HG02884 (cell line): ENCODE measurements around the gene R3HDM4.

Source experiments
- ATAC-seq: cut with Tn5 transposase; IDR thresholded peaks from one replicate; pipeline ENCODE4 v1.9.1; 2021; ENCODE audit warnings: mild to moderate bottlenecking, moderate library complexity; ENCODE audit not compliant: unreplicated experiment

R3HDM4 gene

GRCh38 chr19:917323-918151, 4.5 kb upstream of the R3HDM4 start, which contains the start of gene KISS1R:
Gene KISS1R, plus strand, starts transcription at chr19:917333. Its CDS starts 170 bp downstream, at chr19:917503.
- ATAC-seq = no peak

- ATAC-seq = no peak
These were observed 3.8 kb upstream of the R3HDM4 start for GRCh38 chr19:916645-917322.

GRCh38 chr19:912181-913079, 589 bp downstream of the R3HDM4 start:
- no peak for ATAC-seq

- ATAC-seq = no peak
These were observed 1.6 kb downstream of the R3HDM4 start for GRCh38 chr19:911197-912033.

- no peak for ATAC-seq
These were observed 5.7 kb downstream of the R3HDM4 start for GRCh38 chr19:907183-907853.

- ATAC-seq = no peak
These were observed 6.5 kb downstream of the R3HDM4 start for GRCh38 chr19:906480-906879.

GRCh38 chr19:904545-904944, 8.5 kb downstream of the R3HDM4 start:
- no peak for ATAC-seq

GRCh38 chr19:903266-903797, 9.7 kb downstream of the R3HDM4 start:
- ATAC-seq = no peak

GRCh38 chr19:902446-903226, 10.4 kb downstream of the R3HDM4 start:
- ATAC-seq = no peak

GRCh38 chr19:902093-902370, 11.0 kb downstream of the R3HDM4 start:
- no peak for ATAC-seq

- no peak for ATAC-seq
These were observed 11.6 kb downstream of the R3HDM4 start for GRCh38 chr19:901216-902092.

GRCh38 chr19:900302-901111, 12.5 kb downstream of the R3HDM4 start:
- no peak for ATAC-seq

GRCh38 chr19:900043-900301, 13.0 kb downstream of the R3HDM4 start:
- ATAC-seq = no peak

GRCh38 chr19:899336-900042, 13.5 kb downstream of the R3HDM4 start:
- no peak for ATAC-seq

GRCh38 chr19:898663-899062, 14.4 kb downstream of the R3HDM4 start:
- no peak for ATAC-seq

GRCh38 chr19:897442-898039, 15.5 kb downstream of the R3HDM4 start:
- ATAC-seq = no peak
